GM18520 (cell line): ENCODE measurements around the gene PTCHD4.
"Not testable (repeated sequence)": the region's sequence is repeated elsewhere in the genome, so short reads cannot be mapped to it uniquely, and the experiment has no call there.

Experiments
- ATAC-seq: cut with Tn5 transposase; IDR thresholded peaks from one replicate; pipeline ENCODE4 v1.9.1; 2021; ENCODE audit not compliant: unreplicated experiment

The PTCHD4 gene

GRCh38 chr6:48111143-48111506 lies at the start of gene PTCHD4:
Gene PTCHD4, minus strand, starts transcription at chr6:48111197. Its CDS starts 42,240 bp downstream, at chr6:48068957.
- ATAC-seq: no peak

GRCh38 chr6:48151142-48151541 lies 40.1 kb upstream of the PTCHD4 start:
- ATAC-seq: no peak

- no peak for ATAC-seq
Observed at GRCh38 chr6:48150701-48151100, 39.7 kb upstream of the PTCHD4 start.

- no peak for ATAC-seq
Observed at GRCh38 chr6:48147051-48147450, 36.1 kb upstream of the PTCHD4 start.

- no peak for ATAC-seq
Observed at GRCh38 chr6:48144021-48144420, 33.0 kb upstream of the PTCHD4 start.

- ATAC-seq: no peak
Observed at GRCh38 chr6:48141975-48142374, 31.0 kb upstream of the PTCHD4 start.

GRCh38 chr6:48139818-48140614 lies 29.0 kb upstream of the PTCHD4 start:
- ATAC-seq: no peak

GRCh38 chr6:48136856-48137255 lies 25.9 kb upstream of the PTCHD4 start:
- no peak for ATAC-seq

- no peak for ATAC-seq
Observed at GRCh38 chr6:48135323-48136084, 24.5 kb upstream of the PTCHD4 start.

GRCh38 chr6:48134246-48134645 lies 23.2 kb upstream of the PTCHD4 start:
- ATAC-seq: no peak

GRCh38 chr6:48123601-48124000 lies 12.6 kb upstream of the PTCHD4 start:
- ATAC-seq: no peak

- not testable (repeated sequence) for ATAC-seq
Observed at GRCh38 chr6:48121983-48122749, 11.2 kb upstream of the PTCHD4 start.

- ATAC-seq: no peak
Observed at GRCh38 chr6:48116699-48117645, 6.0 kb upstream of the PTCHD4 start.

GRCh38 chr6:48113130-48113529 lies 2.1 kb upstream of the PTCHD4 start:
- ATAC-seq: no peak

- no peak for ATAC-seq
Observed at GRCh38 chr6:48111575-48111974, 578 bp upstream of the PTCHD4 start.

GRCh38 chr6:48110436-48111142 lies 408 bp downstream of the PTCHD4 start:
- no peak for ATAC-seq

- no peak for ATAC-seq
Observed at GRCh38 chr6:48109944-48110343, 1.1 kb downstream of the PTCHD4 start.

GRCh38 chr6:48102476-48103195 lies 8.4 kb downstream of the PTCHD4 start:
- ATAC-seq: not testable (repeated sequence)

GRCh38 chr6:48101290-48101689 lies 9.7 kb downstream of the PTCHD4 start:
- ATAC-seq: peak; percentile 83
